HEK293 (cell line): Measurements from ENCODE around the gene MEGF8.

Source experiments
- ATF2 ChIP-seq: fragments of 450-650 bp; formaldehyde crosslinking; IDR thresholded peaks from 2 replicates; pipeline ENCODE4 v1.5.1; 2016; ENCODE audit warnings: missing biosample characterization, missing genetic modification characterization, low read depth
- GFI1B ChIP-seq: fragments of 450-650 bp; formaldehyde crosslinking; IDR thresholded peaks from 2 replicates; pipeline ENCODE4 v1.5.1; 2016; ENCODE audit warnings: missing biosample characterization, missing genetic modification characterization
- GLI2 ChIP-seq: fragments of 450-650 bp; formaldehyde crosslinking; IDR thresholded peaks from 2 replicates; pipeline ENCODE4; 2017; ENCODE audit warnings: missing biosample characterization, missing genetic modification characterization, low read depth, borderline replicate concordance
- HOXD13 ChIP-seq: sonication (generic); formaldehyde crosslinking; IDR thresholded peaks from 2 replicates; pipeline ENCODE4 v1.8.0; 2022; ENCODE audit warnings: missing genetic modification reagents, borderline replicate concordance
- INSM2 ChIP-seq: fragments of 450-650 bp; formaldehyde crosslinking; IDR thresholded peaks from 2 replicates; pipeline ENCODE4 v1.5.1; 2016; ENCODE audit warnings: missing biosample characterization, missing genetic modification characterization
- KLF10 ChIP-seq: fragments of 450-650 bp; IDR thresholded peaks from 2 replicates; pipeline ENCODE4 v1.5.1; 2018; ENCODE audit warnings: missing biosample characterization, mild to moderate bottlenecking, missing genetic modification characterization
- OVOL3 ChIP-seq: fragments of 450-650 bp; formaldehyde crosslinking; IDR thresholded peaks from 2 replicates; pipeline ENCODE4 v1.5.1; 2016; ENCODE audit warnings: missing biosample characterization, missing genetic modification characterization
- PRDM10 ChIP-seq: fragments of 450-650 bp; formaldehyde crosslinking; IDR thresholded peaks from 2 replicates; pipeline ENCODE4 v1.5.1; 2016; ENCODE audit warnings: missing biosample characterization, missing genetic modification characterization
- PRDM2 ChIP-seq: fragments of 450-650 bp; formaldehyde crosslinking; IDR thresholded peaks from 2 replicates; pipeline ENCODE4 v1.5.1; 2016; ENCODE audit warnings: missing biosample characterization, missing genetic modification characterization, borderline replicate concordance
- SCRT2 ChIP-seq: fragments of 450-650 bp; formaldehyde crosslinking; IDR thresholded peaks from 2 replicates; pipeline ENCODE4 v1.5.1; 2016; ENCODE audit warnings: missing biosample characterization, missing genetic modification characterization
- ZBTB44 ChIP-seq: fragments of 450-650 bp; IDR thresholded peaks from 2 replicates; pipeline ENCODE4 v1.5.1; 2018; ENCODE audit warnings: missing biosample characterization, mild to moderate bottlenecking, missing genetic modification characterization
- ZBTB48 ChIP-seq: fragments of 450-650 bp; formaldehyde crosslinking; IDR thresholded peaks from 2 replicates; pipeline ENCODE4 v1.5.1; 2016; ENCODE audit warnings: missing biosample characterization, missing genetic modification characterization
- ZNF10 ChIP-seq: fragments of 450-650 bp; formaldehyde crosslinking; IDR thresholded peaks from 2 replicates; pipeline ENCODE4 v1.5.1; 2017; ENCODE audit warnings: missing biosample characterization, missing genetic modification characterization
- ZNF140 ChIP-seq: fragments of 450-650 bp; formaldehyde crosslinking; IDR thresholded peaks from 2 replicates; pipeline ENCODE4 v1.5.1; 2016; ENCODE audit warnings: missing biosample characterization, missing genetic modification characterization
- ZNF23 ChIP-seq: fragments of 450-650 bp; formaldehyde crosslinking; IDR thresholded peaks from 2 replicates; pipeline ENCODE4 v1.5.1; 2016; ENCODE audit warnings: missing biosample characterization, missing genetic modification characterization, borderline replicate concordance
- ZNF266 ChIP-seq: fragments of 450-650 bp; formaldehyde crosslinking; IDR thresholded peaks from 2 replicates; pipeline ENCODE4 v1.5.1; 2016; ENCODE audit warnings: missing biosample characterization, missing genetic modification characterization, low read depth
- ZNF302 ChIP-seq: fragments of 450-650 bp; formaldehyde crosslinking; IDR thresholded peaks from 2 replicates; pipeline ENCODE4 v1.5.1; 2016; ENCODE audit warnings: missing biosample characterization, missing genetic modification characterization, low read depth
- ZNF324 ChIP-seq: fragments of 450-650 bp; formaldehyde crosslinking; IDR thresholded peaks from 2 replicates; pipeline ENCODE4 v1.5.1; 2016; ENCODE audit warnings: missing biosample characterization, missing genetic modification characterization
- ZNF433 ChIP-seq: fragments of 450-650 bp; formaldehyde crosslinking; IDR thresholded peaks from 2 replicates; pipeline ENCODE4 v1.5.1; 2016; ENCODE audit warnings: missing biosample characterization, missing genetic modification characterization, low read depth
- ZNF48 ChIP-seq: fragments of 450-650 bp; formaldehyde crosslinking; IDR thresholded peaks from 2 replicates; pipeline ENCODE4 v1.5.1; 2016; ENCODE audit warnings: missing biosample characterization, missing genetic modification characterization
- ZNF549 ChIP-seq: fragments of 450-650 bp; IDR thresholded peaks from 2 replicates; pipeline ENCODE4 v1.5.1; 2018; ENCODE audit warnings: missing biosample characterization, missing genetic modification characterization, mild to moderate bottlenecking, inconsistent platforms, moderate library complexity
- ZSCAN5A ChIP-seq: fragments of 450-650 bp; formaldehyde crosslinking; IDR thresholded peaks from 2 replicates; pipeline ENCODE4 v1.5.1; 2016; ENCODE audit warnings: missing biosample characterization, missing genetic modification characterization

Gene MEGF8

GRCh38 chr19:42281146-42281826 is 44.1 kb upstream of the MEGF8 start (continued):
- TF ChIP-seq ATF2 (tag by site-specific recombination) (no peak), INSM2 (tag by site-specific recombination) (no peak), ZSCAN5A (no peak), KLF10 (tag by site-specific recombination) (no peak), OVOL3 (tag by site-specific recombination) (no peak), ZBTB44 (tag by site-specific recombination) (no peak), ZNF433 (no peak), ZNF266 (tag by site-specific recombination) (no peak), PRDM10 (peak; percentile 99), ZNF324 (tag by site-specific recombination) (no peak), ZNF10 (no peak), ZNF23 (tag by site-specific recombination) (no peak), GFI1B (tag by site-specific recombination) (no peak), ZNF302 (no peak), ZNF140 (tag by site-specific recombination) (no peak), HOXD13 (no peak), PRDM2 (tag by site-specific recombination) (no peak), SCRT2 (tag by site-specific recombination) (no peak; the same call in 1 of the 2 replicates), GLI2 (tag by site-specific recombination) (no peak), ZNF549 (tag by site-specific recombination) (no peak), ZNF48 (tag by site-specific recombination) (no peak), ZBTB48 (tag by site-specific recombination) (peak; percentile 99)
